GM12872 (cell line): ENCODE measurements around the gene UBTD2.
A peak's percentile ranks its signal among the peaks of the same experiment; 100 is the strongest.

ENCODE experiments used
- TF ChIP-seq, protein P1 (sequence below): IDR thresholded peaks from 3 replicates; pipeline ENCODE4 v1.5.1; 2011; ENCODE audit warnings: low read depth, mild to moderate bottlenecking, low read length, moderate library complexity; ENCODE audit not compliant: insufficient read depth

UBTD2 gene, protein sequence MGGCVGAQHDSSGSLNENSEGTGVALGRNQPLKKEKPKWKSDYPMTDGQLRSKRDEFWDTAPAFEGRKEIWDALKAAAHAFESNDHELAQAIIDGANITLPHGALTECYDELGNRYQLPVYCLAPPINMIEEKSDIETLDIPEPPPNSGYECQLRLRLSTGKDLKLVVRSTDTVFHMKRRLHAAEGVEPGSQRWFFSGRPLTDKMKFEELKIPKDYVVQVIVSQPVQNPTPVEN

DNA sequence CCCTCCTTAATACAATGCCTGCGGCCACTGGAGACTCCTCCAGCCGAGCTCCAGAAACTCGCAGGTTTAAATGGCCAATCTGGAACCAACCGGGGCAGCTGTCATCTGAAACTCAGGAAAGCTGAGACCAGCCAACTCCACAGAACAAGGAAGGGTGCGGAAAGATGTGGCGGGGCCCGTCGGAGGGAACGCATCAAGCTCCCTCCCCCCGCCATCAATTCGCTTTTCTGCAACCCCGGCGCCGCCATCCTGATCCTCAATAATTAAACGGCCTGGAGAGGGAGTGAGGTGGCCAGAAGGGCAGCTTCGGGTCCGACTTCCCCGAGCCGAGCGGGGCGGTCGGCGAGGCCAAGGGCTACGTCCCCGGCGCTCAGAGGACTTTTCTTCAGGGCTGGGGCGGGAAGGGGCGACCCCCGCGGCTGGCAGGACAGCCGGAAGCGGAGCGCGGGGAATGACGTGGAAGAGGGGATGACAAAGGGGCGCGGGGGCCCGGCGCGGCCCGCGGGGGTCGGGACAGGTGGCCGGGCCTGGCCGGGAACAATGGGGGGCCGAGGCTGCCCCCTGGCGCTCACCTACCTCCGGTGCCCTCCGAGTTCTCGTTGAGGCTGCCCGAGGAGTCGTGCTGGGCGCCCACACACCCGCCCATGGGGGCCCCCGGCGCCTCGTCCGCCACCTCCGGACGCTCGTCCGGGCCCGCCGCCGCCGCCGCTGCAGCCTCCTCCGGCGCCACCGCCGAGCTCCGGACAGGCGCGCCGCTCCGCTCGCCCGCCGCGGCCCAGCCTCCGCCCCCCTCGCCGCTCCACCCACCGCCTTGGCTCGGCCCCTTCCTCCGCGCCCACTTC lies at the start of gene UBTD2:
Gene UBTD2 (minus strand): TSS at position 745 of the 842 bp plus-strand sequence. CDS start 99 bp downstream, at position 646.
- TF ChIP-seq, protein P1, sequence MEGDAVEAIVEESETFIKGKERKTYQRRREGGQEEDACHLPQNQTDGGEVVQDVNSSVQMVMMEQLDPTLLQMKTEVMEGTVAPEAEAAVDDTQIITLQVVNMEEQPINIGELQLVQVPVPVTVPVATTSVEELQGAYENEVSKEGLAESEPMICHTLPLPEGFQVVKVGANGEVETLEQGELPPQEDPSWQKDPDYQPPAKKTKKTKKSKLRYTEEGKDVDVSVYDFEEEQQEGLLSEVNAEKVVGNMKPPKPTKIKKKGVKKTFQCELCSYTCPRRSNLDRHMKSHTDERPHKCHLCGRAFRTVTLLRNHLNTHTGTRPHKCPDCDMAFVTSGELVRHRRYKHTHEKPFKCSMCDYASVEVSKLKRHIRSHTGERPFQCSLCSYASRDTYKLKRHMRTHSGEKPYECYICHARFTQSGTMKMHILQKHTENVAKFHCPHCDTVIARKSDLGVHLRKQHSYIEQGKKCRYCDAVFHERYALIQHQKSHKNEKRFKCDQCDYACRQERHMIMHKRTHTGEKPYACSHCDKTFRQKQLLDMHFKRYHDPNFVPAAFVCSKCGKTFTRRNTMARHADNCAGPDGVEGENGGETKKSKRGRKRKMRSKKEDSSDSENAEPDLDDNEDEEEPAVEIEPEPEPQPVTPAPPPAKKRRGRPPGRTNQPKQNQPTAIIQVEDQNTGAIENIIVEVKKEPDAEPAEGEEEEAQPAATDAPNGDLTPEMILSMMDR, result peak; percentile 59; the same call in 2 of the 3 replicates

DNA sequence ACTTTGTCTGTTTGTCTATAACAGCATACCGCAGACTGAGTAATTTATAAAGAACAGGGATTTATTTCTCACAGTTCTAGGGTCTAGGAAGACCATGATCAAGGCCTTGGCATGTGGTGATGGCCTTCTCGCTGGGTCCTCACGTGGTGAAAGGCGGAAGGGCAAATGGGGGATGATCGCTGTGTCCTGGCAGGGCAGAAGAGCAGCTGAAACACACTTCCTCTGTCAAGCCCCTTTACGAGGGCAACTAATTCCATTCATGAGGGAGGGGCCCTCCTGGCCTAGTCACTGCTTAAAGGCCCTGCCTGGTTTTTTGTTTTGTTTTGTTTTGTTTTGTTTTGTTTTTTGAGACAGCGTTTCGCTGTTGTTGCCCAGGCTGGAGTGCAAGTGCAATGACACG lies 41.9 kb upstream of the UBTD2 start:
- TF ChIP-seq, protein P1, result no peak

DNA sequence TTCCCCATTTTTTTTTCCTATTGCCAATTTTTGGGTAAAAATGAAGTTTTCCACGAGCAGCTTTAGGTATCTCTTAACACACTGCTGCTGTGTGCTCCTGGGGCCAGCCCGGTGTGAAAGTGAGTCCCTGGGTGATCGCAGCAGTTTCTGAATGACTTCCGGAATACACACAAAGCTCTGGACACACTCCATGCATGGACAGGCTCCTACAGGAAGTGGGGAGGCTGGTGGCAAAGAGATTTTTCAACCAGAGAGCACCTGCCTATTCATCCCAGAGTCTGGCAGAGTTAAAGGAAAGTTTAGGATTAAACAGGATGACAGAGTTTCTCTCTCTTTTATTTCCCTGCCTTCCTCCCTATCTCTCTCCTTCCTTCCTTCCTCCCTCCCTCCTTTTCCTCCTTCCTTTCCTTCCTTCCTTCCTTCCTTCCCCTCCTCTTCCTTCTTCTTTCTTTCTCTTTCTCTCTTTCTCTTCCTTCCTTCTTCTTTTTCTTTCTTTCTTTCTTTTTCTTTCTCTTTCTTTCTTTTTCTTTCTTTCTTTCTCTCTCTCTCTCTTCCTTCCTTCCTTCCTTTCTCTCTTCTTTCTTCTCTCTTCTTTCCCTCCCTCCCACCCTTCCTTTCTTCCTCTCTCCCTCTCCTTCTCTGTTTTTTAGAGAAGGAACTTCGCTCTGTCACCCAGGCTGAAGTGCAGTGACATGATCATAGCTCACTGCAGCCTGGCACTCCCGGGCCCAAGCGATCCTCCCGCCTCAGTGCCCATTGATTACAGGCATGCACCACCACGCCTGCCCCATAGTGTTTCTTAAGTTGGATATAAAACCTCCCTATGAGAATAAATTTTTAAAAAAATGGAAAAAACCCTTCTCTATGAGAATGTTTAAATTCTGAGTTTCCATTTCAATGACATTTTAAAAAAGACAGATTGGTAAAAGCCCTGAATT lies 38.7 kb upstream of the UBTD2 start:
- TF ChIP-seq, protein P1, result no peak

DNA sequence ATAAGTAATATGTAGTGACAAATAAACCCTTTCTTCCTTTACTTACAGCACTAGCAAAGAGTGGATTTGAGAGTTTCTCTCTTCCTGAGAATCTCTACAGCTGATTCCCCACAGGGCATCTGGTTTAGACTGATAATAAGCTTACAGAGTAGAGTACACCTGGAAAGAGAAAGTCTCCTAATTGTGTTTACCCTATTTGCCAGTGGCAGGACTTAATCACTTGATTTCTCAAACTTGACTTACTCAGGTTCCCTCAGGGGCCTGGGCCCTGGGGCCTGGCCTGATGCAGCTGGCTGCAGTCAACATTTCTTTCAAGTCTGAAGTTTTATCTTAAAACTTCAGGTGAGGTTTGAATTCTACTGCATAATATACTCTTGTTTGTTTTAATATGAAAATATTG lies 38.0 kb upstream of the UBTD2 start:
- TF ChIP-seq, protein P1, result no peak

DNA sequence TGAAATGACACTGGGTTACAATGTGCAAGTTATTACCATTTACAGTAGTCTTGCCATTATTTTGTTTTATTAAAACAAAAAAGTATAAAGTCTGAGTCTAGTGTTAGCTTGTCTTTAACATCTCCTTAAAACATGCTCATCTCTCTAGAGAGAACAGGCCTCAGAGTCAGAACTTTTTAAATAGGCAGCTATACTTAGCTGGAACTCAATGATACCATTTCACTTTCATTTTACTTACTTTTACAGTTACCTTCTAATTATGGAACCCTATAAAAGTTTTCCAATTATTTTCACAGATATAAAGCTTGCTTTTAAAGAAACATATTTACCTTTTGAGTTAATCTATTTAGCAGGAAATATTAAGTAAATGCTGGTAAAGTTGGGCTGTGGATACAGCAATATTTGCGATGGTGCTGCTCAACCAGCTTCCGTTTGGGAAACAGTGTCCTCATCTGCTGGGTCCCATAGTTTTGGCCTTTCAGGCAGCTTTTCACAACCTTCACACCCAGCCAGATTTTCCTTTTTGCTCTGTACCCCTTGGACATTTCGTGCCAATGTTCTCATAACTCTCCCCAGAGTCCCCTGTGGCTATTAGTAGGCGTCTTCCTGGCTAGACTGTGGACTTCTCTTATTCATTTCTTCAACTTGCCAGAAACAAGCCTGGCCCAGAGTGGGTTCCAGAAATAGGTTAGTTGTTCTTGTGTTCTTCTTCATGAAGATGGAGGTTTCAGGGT lies 36.3 kb upstream of the UBTD2 start:
- TF ChIP-seq, protein P1, result no peak

DNA sequence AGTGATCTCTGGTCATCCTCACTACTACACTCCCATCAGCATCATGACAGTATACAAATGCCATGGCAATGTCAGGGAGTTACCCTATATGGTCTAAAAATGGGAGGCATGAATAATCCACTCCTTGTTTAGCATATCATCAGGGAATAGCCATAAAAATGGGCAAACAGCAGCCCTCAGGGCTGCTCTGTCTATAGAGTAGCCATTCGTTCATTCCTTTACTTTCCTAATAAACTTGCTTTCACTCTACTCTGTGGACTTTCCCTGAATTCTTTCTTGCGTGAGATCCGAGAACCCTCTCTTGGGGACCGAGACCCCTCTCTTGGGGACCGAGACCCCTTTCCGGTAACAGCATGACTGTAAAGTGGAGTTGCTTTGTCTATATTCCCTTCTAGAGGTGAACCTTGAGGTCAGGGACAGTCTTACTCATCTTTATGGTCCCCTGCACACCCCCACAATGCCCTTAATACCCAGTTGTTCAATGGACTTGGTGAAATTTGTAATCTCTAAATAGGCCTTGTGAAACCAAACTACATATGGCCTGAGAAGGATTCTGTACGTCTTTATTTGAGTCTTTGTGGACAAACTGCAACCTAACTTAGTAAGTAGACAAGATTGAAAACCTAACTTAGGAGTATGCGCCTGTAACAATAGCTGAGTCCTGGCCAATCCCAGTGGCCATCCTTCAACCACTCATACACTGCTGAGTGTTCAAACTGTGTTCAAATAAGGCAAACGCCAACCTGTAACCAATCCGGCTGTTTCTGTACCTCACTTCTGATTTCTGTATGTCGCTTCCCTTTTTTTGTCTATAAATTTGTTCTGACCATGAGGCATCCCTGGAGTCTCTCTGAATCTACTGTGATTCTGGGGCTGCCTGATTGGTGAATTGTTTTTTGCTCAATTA lies 32.3 kb upstream of the UBTD2 start:
- TF ChIP-seq, protein P1, result no peak
